SK-N-SH (cell line): Measurements from ENCODE around the gene TSHZ3. TPM values are rescaled to one million over a fixed set of nuclear protein-coding genes. Genes with fewer than 3 reads are reported as not detected.

Experiments used
- CTCF ChIA-PET: fragments of 300-600, 350-600 bp; formaldehyde crosslinking; extraction: SDS; loops from one replicate; lab custom pipeline; 2021; lab: Yijun Ruan, JAX
- POLR2A ChIA-PET: fragments of 350-600 bp; sonication (Branson Sonifier 250); formaldehyde crosslinking; extraction: SDS; loops from one replicate; lab custom pipeline; 2020; ENCODE audit warnings: antibody characterized with exemption, inconsistent platforms; lab: Yijun Ruan, JAX
- DNase-seq: peaks from one replicate; pipeline ENCODE4 v3.0.0; 2012
- H2AFZ ChIP-seq: fragments of 200-600 bp; sonication (generic); 2 replicates; pipeline ENCODE4 v1.8.1; 2016; ENCODE audit warnings: antibody characterized with exemption, mild to moderate bottlenecking, low read depth
- H3F3A ChIP-seq: fragments of 200-600 bp; sonication (generic); replicated peaks from 2 replicates; pipeline ENCODE3; 2016; ENCODE audit warnings: antibody characterized with exemption, mild to moderate bottlenecking; ENCODE audit not compliant: insufficient read depth
- H3K27ac ChIP-seq, 2 experiments: fragments of 200-500 bp in 1 of 2; fragments of 200-600 bp in 1 of 2; sonication (Bioruptor generic) in 1 of 2; sonication (generic), shearing (Covaris generic) in 1 of 2; 2 replicates each; pipeline versions ENCODE4 v1.5.1 to v1.6.1; 2014 to 2016; ENCODE audit warnings: low read depth in 2 of 2, inconsistent platforms in 1 of 2, low read length in 1 of 2, mild to moderate bottlenecking in 1 of 2, mixed read lengths in 1 of 2
- H3K27me3 ChIP-seq: fragments of 200-600 bp; sonication (generic), shearing (Covaris generic); 2 replicates; pipeline ENCODE4 v1.6.1; 2016; ENCODE audit warnings: mixed run types; ENCODE audit not compliant: insufficient read depth
- H3K36me3 ChIP-seq, 2 experiments: fragments of 200-500 bp in 1 of 2; fragments of 200-600 bp in 1 of 2; sonication (Bioruptor generic) in 1 of 2; sonication (generic) in 1 of 2; replicated peaks in 1 of 2; 2 replicates each; pipeline versions ENCODE3 to v1.5.1; 2014 to 2016; ENCODE audit warnings: low read length in 1 of 2, mild to moderate bottlenecking in 1 of 2; ENCODE audit not compliant: insufficient read depth in 2 of 2, control insufficient read depth in 1 of 2
- H3K4me1 ChIP-seq, 2 experiments: fragments of 200-500 bp in 1 of 2; fragments of 200-600 bp in 1 of 2; sonication (Bioruptor generic) in 1 of 2; sonication (generic), shearing (Covaris generic) in 1 of 2; 2 replicates each; pipeline versions ENCODE4 v1.5.1 to v1.6.1; 2014 to 2016; ENCODE audit warnings: low read depth in 1 of 2, low read length in 1 of 2, mixed run types in 1 of 2; ENCODE audit not compliant: insufficient read depth in 2 of 2, control insufficient read depth in 1 of 2
- H3K4me2 ChIP-seq: fragments of 200-600 bp; sonication (generic), shearing (Covaris generic); 2 replicates; pipeline ENCODE4 v1.6.1; 2017; ENCODE audit warnings: mixed run types
- H3K4me3 ChIP-seq, 2 experiments: fragments of 200-500 bp in 1 of 2; fragments of 200-600 bp in 1 of 2; sonication (Bioruptor generic) in 1 of 2; sonication (generic), shearing (Covaris generic) in 1 of 2; 2 replicates each; pipeline versions ENCODE4 v1.5.1 to v1.8.1; 2014 to 2016; ENCODE audit warnings: low read depth in 2 of 2, inconsistent platforms in 1 of 2, low read length in 1 of 2, mild to moderate bottlenecking in 1 of 2, mixed read lengths in 1 of 2, moderate library complexity in 1 of 2
- H3K79me2 ChIP-seq: fragments of 200-600 bp; sonication (generic); 2 replicates; pipeline ENCODE4 v1.8.1; 2017; ENCODE audit warnings: mild to moderate bottlenecking; ENCODE audit not compliant: insufficient read depth
- H3K9ac ChIP-seq: fragments of 200-600 bp; sonication (generic); 2 replicates; pipeline ENCODE4 v1.6.1; 2017; ENCODE audit warnings: mixed run types
- H3K9me2 ChIP-seq: fragments of 200-600 bp; sonication (generic); 2 replicates; pipeline ENCODE4 v1.6.1; 2017; ENCODE audit warnings: mixed run types
- H3K9me3 ChIP-seq: fragments of 200-600 bp; sonication (generic); 2 replicates; pipeline ENCODE4 v1.6.1; 2017; ENCODE audit warnings: mixed run types, mild to moderate bottlenecking, moderate library complexity
- H4K20me1 ChIP-seq: fragments of 200-600 bp; sonication (generic); 2 replicates; pipeline ENCODE4 v1.6.1; 2017; ENCODE audit warnings: mild to moderate bottlenecking, mixed run types; ENCODE audit not compliant: insufficient read depth
- ELF1 ChIP-seq: IDR thresholded peaks from 2 replicates; pipeline ENCODE4 v1.4.0; 2012
- FOXJ3 ChIP-seq: sonication (generic); formaldehyde crosslinking; IDR thresholded peaks from 2 replicates; pipeline ENCODE4 v1.5.1; 2020; ENCODE audit warnings: mild to moderate bottlenecking, missing genetic modification reagents
- GABPA ChIP-seq: IDR thresholded peaks from 2 replicates; pipeline ENCODE4 v1.4.0; 2012; ENCODE audit warnings: low read depth, mild to moderate bottlenecking
- GATA2 ChIP-seq: sonication (generic); formaldehyde crosslinking; IDR thresholded peaks from 2 replicates; pipeline ENCODE4 v1.5.0; 2020; ENCODE audit warnings: mild to moderate bottlenecking, missing genetic modification reagents
- NRF1 ChIP-seq: IDR thresholded peaks from 2 replicates; pipeline ENCODE4 v1.6.1; 2012; ENCODE audit warnings: low read depth, mild to moderate bottlenecking, low read length
- RFX5 ChIP-seq: IDR thresholded peaks from 2 replicates; pipeline ENCODE4 v1.6.1; 2012; ENCODE audit warnings: mild to moderate bottlenecking, improper control_type of control experiment, low read length
- RXRA ChIP-seq: IDR thresholded peaks from 2 replicates; pipeline ENCODE4 v1.4.0; 2012; ENCODE audit warnings: low read depth, mild to moderate bottlenecking, borderline replicate concordance
- TAF1 ChIP-seq: IDR thresholded peaks from 2 replicates; pipeline ENCODE4 v1.6.1; 2012; ENCODE audit warnings: low read depth, mild to moderate bottlenecking, low read length, moderate library complexity, borderline replicate concordance
- WGBS: methylation state at CpG from one replicate; pipeline ENCODE4 v1.1.6; 2017; ENCODE audit warnings: low lambda C conversion rate; 5-methylcytosine and 5-hydroxymethylcytosine counted together
- polyA plus RNA-seq, 3 experiments: library from polyadenylated mRNA; depleted of rRNA; stranded (reverse); fragments of >200 nt; gene quantifications; 2 replicates each; pipeline ENCODE4 v1.2.3, GENCODE V29; 2012
- TF ChIP-seq, protein P1 (sequence below): IDR thresholded peaks from 2 replicates; pipeline ENCODE4 v1.6.1; 2012; ENCODE audit warnings: mild to moderate bottlenecking, low read depth, low read length, moderate library complexity
- TF ChIP-seq, protein P2 (sequence below): IDR thresholded peaks from 2 replicates; pipeline ENCODE4 v1.4.0; 2012; ENCODE audit warnings: low read depth

Gene TSHZ3
- polyA plus RNA-seq, 1 of the 3 experiments (the other 2 are of a cell fraction), result 3.3 TPM

DNA sequence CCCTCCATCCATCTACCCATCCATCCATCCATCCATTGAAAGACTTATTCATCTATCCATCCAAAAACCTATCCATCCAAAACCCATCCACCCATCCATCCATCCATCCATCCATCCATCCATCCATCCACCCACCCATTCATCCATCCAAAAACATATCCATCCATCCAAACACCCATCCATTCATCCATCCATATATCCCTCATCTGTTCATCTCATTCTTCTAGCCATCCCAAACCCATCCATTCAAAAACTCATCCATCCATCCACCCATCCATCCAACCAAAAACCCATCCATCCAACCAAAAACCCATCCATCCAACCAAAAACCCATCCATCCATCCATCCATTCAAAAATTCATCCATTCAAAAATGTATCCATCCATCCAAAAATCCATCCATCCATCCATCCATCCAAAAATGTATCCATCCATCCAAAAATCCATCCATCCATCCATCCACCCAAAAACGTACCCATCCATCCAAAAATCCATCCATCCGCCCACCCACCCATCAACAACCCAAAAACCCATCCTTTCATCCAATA lies 56.5 kb downstream of the TSHZ3 start:
- Histone ChIP-seq H2AFZ (no peak overlapping the region), H3K9ac (no peak overlapping the region), H3K9me3 (no peaks in the 10 kb centered on the region), H3K36me3 (no peaks in the 10 kb centered on the region), H3F3A (no peaks in the 10 kb centered on the region), H3K79me2 (peaks cover 11% of the 10 kb centered on the region), H3K9me2 (no peaks in the 10 kb centered on the region), H3K4me1 (peaks cover 0 to 17% of the 10 kb centered on the region in 2 experiments; a peak in 1 of 4 replicates), H3K4me3 (no peak overlapping the region), H3K4me2 (no peak overlapping the region), H3K27ac (no peak overlapping the region), H3K27me3 (no peaks in the 10 kb centered on the region), H4K20me1 (no peaks in the 10 kb centered on the region)
- DNase-seq, result no peak
- WGBS, result 61% methylated on average over 2 of the region's 2 CpGs
- no peak for TF ChIP-seq NRF1
- no peak for TF ChIP-seq FOXJ3 (CRISPR knock-in tag)
- no peak for TF ChIP-seq RFX5
- no peak for TF ChIP-seq ELF1
- TF ChIP-seq, protein P1, sequence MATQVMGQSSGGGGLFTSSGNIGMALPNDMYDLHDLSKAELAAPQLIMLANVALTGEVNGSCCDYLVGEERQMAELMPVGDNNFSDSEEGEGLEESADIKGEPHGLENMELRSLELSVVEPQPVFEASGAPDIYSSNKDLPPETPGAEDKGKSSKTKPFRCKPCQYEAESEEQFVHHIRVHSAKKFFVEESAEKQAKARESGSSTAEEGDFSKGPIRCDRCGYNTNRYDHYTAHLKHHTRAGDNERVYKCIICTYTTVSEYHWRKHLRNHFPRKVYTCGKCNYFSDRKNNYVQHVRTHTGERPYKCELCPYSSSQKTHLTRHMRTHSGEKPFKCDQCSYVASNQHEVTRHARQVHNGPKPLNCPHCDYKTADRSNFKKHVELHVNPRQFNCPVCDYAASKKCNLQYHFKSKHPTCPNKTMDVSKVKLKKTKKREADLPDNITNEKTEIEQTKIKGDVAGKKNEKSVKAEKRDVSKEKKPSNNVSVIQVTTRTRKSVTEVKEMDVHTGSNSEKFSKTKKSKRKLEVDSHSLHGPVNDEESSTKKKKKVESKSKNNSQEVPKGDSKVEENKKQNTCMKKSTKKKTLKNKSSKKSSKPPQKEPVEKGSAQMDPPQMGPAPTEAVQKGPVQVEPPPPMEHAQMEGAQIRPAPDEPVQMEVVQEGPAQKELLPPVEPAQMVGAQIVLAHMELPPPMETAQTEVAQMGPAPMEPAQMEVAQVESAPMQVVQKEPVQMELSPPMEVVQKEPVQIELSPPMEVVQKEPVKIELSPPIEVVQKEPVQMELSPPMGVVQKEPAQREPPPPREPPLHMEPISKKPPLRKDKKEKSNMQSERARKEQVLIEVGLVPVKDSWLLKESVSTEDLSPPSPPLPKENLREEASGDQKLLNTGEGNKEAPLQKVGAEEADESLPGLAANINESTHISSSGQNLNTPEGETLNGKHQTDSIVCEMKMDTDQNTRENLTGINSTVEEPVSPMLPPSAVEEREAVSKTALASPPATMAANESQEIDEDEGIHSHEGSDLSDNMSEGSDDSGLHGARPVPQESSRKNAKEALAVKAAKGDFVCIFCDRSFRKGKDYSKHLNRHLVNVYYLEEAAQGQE, result no peak
- ChIA-PET CTCF (no interaction called here), POLR2A (no interaction called here)

DNA sequence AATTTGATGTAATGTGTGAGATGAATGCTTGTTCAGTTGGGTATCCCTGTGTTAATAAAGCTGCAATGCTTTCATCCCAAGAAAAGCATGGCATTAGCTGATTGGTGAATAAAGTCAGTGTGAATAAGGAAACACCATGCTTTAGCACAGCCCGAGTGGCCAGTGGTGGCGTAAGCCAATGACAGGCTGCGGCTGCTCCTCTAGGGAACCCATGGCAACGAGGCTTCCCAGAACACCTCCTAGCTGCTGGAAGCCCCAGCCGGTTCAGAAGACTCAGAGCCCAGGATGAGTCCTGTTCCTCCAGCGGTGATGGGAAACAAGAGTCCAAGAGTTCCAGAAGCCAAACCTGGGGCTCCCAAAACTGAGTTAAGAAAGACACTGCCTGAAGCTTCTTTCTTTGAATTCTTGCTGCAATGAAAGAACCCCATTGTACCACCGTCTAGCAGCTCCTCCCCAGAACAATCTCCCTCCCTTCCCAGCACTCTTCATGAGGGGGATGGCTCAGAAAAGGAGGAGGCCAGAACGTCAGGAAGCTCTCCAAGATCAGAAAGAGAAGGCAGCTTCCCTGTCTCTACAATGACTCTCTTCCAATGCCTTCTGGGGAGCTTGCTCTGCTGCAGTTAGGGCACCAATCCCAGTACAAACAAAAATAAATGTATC lies 58.2 kb downstream of the TSHZ3 start:
- Histone ChIP-seq H4K20me1 (no peaks in the 10 kb centered on the region), H3K27ac (no peak overlapping the region), H3K4me3 (no peak overlapping the region), H3K4me1 (peaks cover under 1 to 18% of the 10 kb centered on the region in 2 experiments; a peak in 1 of 4 replicates), H3K9ac (no peak overlapping the region), H3F3A (no peaks in the 10 kb centered on the region), H3K27me3 (no peaks in the 10 kb centered on the region), H2AFZ (no peak overlapping the region), H3K79me2 (peaks cover 11% of the 10 kb centered on the region), H3K36me3 (no peaks in the 10 kb centered on the region), H3K9me2 (no peaks in the 10 kb centered on the region), H3K4me2 (no peak overlapping the region), H3K9me3 (no peaks in the 10 kb centered on the region)
- 62% methylated on average over 8 of the region's 8 CpGs for WGBS
- ChIA-PET CTCF (interaction anchor here (0.7 to 0.9 kb wide), 2 partner anchors 25 to 47 kb away, joined by 3 read pairs; no protein-coding TSS in a partner anchor), POLR2A (no interaction called here)
- TF ChIP-seq GABPA (no peak), GATA2 (CRISPR knock-in tag) (no peak), TAF1 (no peak), NRF1 (no peak), RXRA (no peak)
- TF ChIP-seq, protein P2, sequence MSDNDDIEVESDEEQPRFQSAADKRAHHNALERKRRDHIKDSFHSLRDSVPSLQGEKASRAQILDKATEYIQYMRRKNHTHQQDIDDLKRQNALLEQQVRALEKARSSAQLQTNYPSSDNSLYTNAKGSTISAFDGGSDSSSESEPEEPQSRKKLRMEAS, result no peak
- TF ChIP-seq, protein P1, result no peak
- no peak for DNase-seq
